Activated T-helper 1 cell treated with Interleukin-2 at 50 U/mL for 16 hours (primary cell): ENCODE data around the gene MLNR.
A peak's percentile ranks its signal among the peaks of the same experiment; 100 is the strongest.

ENCODE experiments used
- DNase-seq: peaks from one replicate; pipeline ENCODE4 v3.0.0-alpha.2; 2020; ENCODE audit warnings: low read depth

MLNR gene, protein sequence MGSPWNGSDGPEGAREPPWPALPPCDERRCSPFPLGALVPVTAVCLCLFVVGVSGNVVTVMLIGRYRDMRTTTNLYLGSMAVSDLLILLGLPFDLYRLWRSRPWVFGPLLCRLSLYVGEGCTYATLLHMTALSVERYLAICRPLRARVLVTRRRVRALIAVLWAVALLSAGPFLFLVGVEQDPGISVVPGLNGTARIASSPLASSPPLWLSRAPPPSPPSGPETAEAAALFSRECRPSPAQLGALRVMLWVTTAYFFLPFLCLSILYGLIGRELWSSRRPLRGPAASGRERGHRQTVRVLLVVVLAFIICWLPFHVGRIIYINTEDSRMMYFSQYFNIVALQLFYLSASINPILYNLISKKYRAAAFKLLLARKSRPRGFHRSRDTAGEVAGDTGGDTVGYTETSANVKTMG

DNA sequence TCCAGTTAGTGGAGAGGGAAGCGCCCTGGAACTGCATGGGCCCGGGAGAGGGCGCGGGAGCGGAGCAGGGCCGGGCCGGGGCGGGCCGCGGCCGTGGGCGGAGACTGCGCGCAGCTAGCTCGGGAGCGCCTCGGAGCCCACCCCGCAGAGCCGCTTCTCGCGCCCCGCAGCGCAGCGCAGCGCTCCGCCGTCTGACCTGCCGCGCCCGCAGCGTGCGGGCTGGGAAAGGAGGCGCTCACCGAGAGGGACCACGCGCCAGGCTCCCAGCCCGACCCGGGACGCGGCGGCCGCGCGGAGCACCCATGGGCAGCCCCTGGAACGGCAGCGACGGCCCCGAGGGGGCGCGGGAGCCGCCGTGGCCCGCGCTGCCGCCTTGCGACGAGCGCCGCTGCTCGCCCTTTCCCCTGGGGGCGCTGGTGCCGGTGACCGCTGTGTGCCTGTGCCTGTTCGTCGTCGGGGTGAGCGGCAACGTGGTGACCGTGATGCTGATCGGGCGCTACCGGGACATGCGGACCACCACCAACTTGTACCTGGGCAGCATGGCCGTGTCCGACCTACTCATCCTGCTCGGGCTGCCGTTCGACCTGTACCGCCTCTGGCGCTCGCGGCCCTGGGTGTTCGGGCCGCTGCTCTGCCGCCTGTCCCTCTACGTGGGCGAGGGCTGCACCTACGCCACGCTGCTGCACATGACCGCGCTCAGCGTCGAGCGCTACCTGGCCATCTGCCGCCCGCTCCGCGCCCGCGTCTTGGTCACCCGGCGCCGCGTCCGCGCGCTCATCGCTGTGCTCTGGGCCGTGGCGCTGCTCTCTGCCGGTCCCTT, at the start of gene MLNR:
Gene MLNR, plus strand, starts transcription at position 303 of the 820 bp plus-strand sequence. Its CDS starts 0 bp downstream, at position 303.
- DNase-seq, result peak; percentile 15

DNA sequence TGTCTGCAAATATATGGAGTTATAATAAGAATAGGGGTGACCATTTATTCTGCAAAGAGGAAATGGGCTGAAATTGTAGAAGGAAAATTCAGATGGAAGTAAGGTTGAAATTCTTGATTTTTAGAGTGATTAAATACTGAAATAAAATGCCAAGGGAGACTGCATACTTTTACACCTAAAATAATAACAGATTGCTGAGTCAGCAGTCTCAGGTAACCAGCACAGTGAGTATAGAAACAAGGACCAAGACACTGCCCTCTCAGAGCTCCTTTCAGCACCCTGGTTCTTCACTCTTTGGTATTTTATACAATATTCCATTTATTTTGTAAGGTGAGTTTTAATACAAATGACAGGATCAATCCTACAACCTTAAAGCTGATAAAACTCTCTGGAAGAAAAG, 48.8 kb upstream of the MLNR start:
- DNase-seq, result no peak

DNA sequence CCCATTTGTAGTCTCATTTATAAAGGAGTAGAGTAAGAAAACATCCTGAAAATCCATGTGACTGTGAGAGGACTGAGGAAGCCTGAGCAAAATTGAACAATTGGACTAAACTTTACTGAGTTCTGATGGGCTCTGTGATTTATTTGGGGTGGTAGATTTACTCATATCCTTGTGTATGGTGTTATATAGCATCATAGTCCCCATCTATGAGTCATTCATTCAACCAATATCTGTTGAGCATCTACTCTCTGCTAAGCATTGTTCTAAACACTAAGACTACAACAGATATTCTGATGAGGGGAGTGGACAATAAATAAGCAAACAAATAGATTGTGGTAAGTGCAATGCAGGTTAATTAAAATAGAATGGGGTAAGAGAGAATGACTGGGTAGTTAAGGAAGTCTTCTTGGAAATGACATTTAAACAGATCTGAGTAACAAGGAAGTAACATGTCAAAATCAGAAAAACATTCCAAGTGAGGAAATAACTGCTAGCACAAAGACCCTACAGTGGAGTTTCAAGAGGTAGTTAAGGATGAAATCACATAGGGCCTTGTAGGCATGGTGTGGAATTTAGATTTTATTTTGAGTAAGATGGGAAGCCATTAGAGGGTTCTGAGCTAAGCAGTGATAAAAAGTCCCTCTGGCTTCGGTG, 36.3 kb upstream of the MLNR start:
- no peak for DNase-seq

DNA sequence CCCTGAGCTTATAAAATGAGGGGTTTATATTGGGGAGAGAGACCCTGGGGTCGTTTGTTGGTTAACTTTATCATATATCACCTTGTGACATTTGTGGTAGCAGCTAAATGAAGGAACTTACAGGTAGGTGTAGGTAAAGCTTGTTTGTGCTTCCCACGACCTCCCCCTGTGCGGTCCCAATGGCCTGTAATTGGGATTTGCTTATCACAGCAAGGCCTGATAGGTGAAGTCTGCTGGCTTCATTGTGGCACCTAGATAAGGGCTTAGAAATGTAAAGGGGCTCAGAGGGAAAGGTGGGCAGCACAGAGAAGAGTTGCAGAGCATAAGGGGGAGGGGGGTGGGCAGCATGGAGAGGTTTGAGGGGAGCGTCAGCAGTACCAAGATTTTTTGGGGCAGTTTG, 35.5 kb upstream of the MLNR start:
- no peak for DNase-seq

DNA sequence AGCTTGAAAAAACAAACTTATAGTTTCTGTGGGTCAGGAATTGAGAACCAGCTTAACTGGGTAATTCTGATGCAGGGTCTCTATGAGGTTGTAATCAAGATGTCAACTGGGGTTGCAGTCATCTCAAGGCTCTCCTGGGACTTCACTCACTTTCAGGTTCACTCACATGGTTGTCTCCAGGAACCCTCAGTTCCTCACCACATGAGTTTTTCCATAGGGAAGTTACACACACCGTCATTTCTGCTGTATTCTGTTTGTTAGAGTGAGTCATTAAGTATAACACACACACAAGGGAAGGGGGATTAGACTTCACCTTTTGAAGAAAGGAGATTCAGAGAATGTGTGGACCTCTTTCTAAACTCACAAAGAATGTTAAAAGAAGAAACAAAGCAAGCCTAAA, 34.9 kb upstream of the MLNR start:
- no peak for DNase-seq

DNA sequence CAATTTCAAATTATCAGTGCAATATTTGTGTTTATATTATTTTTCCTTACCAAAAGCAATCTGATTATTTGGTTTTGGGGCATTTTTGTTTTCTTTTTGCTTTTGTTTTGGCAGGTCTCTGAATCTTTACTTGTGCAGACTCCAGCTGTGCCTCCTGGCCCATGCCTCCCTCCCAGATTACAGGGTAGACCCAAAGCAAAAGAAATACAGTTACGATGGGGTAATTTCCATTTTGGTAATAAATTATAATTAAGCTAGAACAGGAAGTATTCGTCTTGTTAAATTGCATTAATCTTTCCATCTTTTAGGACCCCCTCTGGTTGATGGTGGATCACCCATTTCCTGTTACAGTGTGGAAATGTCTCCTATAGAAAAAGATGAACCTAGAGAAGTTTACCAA, 29.2 kb upstream of the MLNR start:
- DNase-seq, result no peak

DNA sequence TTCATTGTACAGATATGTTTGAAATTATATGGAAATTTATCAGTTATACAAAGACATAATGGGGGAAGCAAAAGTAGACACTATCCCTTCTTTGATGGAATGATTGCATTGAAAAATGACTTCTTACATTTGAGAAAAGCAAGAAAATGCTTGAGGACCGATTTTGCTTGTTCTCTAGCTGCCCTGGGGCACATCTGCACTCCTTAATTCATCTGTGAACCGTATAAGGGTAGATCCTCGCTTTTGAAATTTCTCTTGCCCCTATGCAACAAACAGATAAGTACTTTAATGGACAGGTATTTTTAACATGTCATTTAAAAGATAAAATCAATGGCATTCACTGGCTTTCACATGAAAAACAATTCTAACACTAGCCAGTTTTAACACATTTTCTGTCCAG, 13.5 kb upstream of the MLNR start:
- no peak for DNase-seq

DNA sequence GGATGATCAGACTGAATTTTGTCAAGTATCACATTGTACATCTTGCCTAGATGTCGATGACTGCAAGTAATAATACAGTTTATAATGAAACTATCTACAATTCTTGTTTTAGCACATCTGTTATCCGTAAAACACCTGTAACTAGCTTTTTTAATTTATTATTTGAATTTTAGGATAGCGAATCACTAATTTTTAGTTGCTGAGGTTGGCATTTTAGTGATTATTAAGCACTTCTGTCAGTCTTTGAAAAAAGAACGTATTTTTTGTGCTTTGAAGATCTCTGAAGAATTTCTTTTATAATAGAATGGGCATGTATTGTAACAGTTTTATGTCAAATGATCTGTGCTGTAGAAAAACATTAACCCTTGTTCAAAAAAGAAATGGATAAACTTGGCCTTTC, 11.5 kb upstream of the MLNR start:
- no peak for DNase-seq

DNA sequence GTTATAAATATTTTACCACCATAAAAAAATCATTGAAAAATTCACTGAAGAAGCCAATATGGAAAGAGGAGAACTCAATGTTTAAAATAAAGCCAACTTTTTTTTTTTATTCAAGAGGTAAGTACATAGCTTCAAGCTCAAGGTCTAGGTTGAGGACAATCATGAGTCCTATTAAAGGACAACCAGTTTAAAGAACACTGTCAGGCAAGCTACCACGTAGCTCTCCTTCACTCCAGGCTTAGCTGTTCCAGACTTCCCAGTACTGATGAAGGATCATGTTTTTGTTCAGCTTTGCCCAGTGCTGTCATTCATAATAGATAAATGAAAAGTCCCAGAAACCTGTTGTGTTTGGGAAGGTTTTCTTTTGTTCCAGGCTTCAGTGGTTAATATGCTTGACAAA, 10.0 kb upstream of the MLNR start:
- no peak for DNase-seq

DNA sequence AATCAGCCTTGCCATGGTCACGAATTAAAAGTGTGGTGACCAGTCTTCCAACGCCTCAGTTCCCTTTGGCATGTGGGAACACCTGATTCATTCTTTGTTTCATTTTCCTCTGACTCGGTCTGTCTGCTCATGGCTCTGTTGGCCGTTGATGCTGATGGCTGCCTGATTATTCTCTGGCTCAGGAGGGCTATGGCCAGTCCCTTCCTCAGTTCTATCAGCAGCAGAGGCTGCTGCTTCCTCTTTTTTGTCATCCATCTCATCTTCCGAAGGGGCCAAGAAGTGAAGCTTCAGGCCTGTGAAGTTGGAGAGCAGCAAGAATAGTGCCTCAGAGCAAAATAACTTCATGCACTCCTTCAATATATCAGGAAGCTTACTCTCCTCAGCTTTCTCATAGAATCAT, 9.5 kb upstream of the MLNR start:
- DNase-seq, result no peak

DNA sequence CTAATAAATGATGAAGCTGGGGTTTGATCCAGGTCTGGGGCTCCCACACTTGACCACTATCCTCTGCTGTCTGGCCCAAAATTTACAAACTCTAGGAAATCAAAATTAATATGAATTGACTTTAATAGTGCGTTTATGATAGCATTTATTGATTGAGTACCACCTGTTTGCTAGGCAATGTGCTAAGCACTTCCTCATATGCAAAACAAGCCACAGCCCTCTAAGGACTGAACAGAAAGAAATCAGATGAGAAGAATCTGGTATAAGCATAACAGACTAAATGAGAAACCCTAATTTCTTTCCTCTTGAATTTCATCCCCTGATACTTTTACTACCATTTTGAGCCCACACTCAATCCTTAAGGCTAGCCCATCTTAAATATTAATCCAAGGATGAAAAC, 6.6 kb upstream of the MLNR start:
- no peak for DNase-seq

DNA sequence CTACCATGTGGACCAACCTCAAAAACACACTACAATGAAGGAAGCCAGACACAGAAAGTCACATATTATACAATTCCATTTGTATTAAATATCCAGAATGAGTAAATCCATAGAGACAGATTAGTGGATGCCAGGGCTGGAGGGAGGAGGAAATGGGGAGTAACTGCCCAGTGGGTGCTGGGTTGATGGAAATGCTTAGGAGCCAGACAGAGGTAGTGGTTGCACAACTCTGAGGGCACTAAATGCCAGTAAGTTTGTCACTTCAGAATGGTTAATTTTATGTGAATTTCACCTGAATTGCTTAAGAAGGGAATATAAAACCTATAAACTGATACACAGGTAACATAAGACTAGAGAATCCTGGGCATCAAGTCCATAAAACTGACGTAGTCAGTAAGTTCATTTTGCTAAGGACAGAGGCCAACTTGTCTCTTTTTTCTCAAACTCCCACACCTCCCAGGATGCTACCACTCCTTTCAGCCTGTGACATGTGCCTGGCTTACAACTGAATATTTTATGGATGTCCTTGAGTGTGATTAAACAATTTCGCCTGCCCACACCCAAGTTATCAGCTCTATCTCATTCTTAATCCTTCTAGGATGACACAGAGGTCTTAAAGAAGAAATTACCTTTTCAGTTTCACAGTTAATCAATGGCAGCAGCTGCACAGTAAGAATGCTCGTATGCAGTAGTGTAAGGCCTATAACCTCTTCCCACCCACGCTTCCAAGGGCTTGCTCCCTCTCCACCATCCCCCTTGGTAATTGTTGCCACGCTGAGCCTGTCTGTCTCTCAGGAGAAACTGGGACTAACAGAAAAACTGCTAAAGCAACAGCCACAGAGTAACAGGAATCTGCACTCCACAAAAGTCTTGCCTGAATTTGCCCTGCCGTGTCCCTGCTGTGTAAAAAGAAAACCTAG, 5.9 kb upstream of the MLNR start:
- no peak for DNase-seq

DNA sequence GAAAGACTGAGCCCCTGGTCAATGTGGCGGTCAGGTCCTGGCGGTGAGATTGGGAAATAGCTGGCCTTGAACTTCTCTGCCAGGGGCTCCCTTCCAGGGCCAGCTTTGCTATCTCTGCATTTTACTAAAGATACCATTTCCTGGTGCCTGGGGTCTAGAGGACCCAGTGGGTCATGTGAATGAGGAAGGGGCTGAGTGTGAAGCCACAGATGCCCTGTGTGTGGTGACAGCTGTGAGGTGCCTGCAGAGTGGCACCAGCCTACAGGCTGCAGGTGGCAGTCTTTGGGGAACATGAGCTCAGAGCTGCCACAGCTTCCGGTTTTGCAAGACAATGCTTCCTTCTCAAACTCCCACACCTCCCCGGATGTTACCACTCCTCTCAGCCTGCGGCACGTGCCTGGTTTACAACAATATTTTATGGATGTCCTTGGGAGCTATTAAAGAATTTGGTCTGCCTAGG, 5.2 kb upstream of the MLNR start:
- DNase-seq, result peak; percentile 18

DNA sequence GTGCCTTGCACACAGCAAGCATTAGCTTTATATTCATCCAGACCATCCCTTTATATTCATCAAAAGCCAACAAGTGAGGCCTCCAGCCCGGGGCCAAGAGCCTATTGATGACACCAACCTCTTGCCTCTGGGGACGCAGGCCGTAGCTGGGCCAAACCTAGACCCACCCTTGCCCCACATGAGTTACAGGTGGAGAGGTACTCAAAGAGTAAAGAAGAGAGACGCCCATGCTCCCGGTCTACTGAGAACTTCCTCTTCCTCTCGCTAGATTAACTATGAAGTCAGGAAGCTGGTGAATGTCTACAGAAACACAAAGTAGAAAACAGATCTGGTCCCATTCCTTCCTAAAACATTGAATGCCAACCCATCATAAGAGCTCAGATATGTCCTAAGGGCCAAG, 3.8 kb upstream of the MLNR start:
- no peak for DNase-seq

DNA sequence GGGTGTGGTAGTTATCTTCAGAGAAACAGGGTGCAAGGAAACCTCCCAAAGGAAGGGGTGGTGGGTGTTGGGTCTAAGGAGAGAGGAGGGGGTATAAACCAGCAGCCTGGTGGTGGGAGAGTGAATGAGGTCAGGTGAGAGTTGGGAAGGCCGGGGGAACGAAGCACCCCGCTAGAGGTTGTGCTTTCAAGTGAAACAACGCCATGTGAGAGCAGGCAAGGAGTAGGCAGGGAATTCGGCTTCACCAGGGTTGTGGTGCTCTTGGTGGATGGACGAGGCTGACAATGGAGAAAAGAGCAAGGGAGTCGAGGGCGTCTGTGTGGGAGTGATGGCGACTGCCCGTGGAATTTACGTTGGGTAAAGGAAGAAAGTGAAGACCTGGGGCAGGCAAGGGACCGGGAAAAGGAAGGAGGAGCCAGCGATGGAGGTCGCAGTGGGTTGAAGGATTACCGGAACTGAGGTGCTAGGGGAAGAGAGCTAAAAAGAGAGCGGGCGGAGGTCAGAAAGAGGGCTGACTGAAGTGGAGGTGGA, 2.1 kb upstream of the MLNR start:
- no peak for DNase-seq

DNA sequence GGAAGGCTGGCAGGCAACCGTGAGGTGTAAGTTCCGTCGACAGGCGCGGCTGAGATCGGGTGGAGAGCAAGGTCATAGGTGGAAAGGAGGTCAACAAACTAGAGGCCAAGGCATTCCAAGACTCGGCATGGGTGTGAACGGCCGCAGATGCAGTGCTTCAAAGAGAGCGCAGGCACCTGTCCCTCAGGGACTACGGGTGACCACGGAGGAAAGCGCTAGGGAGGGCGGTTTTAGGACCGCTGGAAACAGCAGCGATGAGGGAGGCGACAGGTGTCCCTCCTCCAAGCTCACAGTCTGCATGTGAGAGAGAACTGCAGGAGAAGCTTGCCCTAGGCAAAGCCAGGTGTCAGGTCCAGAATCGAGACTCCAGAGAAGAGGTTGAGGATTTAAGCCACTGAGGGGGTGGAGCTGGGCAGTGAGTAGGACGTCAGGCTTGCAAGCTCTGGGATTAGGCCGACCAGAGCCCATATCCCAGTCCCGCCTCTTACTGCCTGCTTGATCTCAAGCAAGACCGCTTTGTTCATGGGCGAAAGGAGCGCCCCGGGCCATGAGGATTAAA, 1.6 kb upstream of the MLNR start:
- no peak for DNase-seq

DNA sequence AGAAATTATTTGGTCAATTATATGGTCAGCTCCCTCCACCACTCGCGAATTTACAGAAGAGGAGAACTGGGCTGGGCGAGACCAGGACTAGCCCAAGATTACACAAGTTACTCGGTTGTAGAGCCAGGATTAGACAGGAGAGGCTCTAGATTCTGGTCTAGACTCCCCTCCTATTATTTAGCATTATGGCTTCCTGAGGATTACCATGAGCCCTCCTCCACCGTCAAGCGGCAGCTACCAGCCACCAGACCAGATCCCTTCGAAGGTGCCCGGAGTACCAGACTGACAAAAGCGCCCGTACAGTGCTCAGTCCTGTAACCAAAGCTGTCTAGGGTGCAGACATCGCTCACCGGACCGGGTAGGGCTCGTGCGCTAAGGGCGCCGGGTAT, 497 bp upstream of the MLNR start:
- no peak for DNase-seq

DNA sequence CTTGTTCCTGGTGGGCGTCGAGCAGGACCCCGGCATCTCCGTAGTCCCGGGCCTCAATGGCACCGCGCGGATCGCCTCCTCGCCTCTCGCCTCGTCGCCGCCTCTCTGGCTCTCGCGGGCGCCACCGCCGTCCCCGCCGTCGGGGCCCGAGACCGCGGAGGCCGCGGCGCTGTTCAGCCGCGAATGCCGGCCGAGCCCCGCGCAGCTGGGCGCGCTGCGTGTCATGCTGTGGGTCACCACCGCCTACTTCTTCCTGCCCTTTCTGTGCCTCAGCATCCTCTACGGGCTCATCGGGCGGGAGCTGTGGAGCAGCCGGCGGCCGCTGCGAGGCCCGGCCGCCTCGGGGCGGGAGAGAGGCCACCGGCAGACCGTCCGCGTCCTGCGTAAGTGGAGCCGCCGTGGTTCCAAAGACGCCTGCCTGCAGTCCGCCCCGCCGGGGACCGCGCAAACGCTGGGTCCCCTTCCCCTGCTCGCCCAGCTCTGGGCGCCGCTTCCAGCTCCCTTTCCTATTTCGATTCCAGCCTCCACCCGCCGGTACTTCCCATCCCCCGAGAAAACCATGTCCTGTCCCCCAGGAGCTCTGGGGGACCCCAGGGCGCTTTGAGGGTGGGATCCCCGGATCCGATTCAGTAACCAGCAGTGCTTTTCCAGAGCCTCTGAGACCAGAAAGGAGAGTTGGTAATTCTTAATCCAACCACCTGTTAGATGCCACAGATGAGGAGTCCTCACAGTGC, 885 bp downstream of the MLNR start:
- no peak for DNase-seq

DNA sequence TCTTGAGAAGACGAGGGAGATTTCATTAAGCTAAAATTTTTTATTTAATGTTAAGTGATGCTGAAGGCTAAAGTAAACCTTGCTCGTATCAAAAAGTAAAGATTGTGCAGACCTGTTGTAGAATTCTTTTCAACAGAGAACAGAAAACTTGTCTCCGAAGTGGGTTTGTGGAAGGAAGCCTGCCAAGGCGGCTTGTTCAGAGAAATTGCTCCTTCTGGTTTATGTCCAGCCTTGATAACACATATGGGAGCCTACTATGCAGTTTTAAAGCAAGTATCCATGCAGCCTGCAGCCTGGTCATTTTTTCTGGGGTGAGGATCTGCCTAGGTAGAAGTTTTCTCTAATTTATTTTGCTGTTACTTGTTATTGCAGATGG, 1.4 kb downstream of the MLNR start:
- no peak for DNase-seq

DNA sequence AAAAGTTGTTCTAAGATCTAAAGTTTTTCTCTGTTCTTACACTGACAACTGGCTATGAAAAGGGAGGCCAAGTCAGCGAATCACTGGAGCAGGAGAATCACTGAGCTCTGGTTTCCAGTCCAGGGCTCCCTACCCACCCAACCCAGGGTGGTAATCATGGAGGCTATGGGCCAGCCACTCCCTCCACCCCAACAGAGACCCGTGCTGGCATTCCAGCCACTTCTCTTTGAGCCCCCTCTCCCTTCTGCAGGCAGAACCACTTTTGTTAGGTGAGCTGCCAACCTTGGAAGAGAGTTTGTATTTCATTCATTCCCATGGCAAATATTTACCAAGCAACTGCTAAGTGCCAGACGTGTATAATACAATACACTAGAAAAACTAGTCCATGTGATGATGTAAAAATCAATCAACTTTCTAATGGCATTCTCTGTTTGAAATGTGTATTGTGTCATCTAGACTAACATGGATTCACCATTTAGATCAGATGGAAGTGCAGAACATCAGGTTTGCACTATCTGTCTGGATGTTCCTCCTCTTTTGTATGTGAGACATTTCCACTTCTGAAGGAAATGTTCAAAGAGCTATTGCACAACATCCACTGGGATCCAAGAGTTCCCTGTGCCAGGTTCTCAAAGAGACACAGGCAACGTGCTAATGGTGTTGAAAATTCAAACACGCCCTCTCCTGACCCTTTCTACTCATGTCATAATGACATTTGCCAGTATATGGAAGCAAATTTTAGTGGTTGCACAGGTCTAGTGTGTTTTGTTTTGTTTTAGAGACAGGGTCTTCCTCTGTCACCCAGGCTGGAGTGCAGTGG, 5.3 kb downstream of the MLNR start:
- DNase-seq, result no peak
